PC-3 (cell line): ENCODE measurements around the gene MPST. TPM values are rescaled to one million over a fixed set of nuclear protein-coding genes. Genes with fewer than 3 reads are reported as not detected.

Experiments
- ATAC-seq: fragments of 200-7000 bp; cut with Tn5 transposase; 2 replicates; pipeline ENCODE4 v1.9.1; 2020; ENCODE audit warnings: mild to moderate bottlenecking, moderate library complexity
- BruUV-seq: library from RNA; stranded (reverse); fragments of 400-500 nt; replicated peaks from 2 replicates; lab custom pipeline; 2021; lab: Mats Ljungman, UMichigan
- CTCF ChIA-PET: fragments of 300-600 bp; sonication (Branson Sonifier 250); formaldehyde crosslinking; loops from one replicate; lab custom pipeline; 2022; ENCODE audit warnings: antibody characterized with exemption; lab: Charles Lee
- POLR2A ChIA-PET: fragments of 300-600 bp; sonication (Branson Sonifier 250); formaldehyde crosslinking; loops from one replicate; lab custom pipeline; 2022; ENCODE audit warnings: antibody characterized with exemption; ENCODE audit not compliant: unreplicated experiment; lab: Charles Lee
- DNase-seq: peaks from one replicate; pipeline ENCODE4 v3.0.0-alpha.2; 2015
- H2AFZ ChIP-seq: fragments of 300-600 bp; sonication (generic); 2 replicates; pipeline ENCODE4 v1.6.0; 2016; ENCODE audit warnings: antibody characterized with exemption, low read length
- H3F3A ChIP-seq: fragments of 300-600 bp; sonication (generic); one replicate; pipeline ENCODE4 v1.6.0; 2017; ENCODE audit warnings: antibody characterized with exemption, low read length, control low read depth, mild to moderate bottlenecking; ENCODE audit not compliant: unreplicated experiment
- H3K27ac ChIP-seq: fragments of 300-600 bp; sonication (generic); 2 replicates; pipeline ENCODE4 v1.5.1; 2016; ENCODE audit warnings: mild to moderate bottlenecking, low read length
- H3K27me3 ChIP-seq: fragments of 300-600 bp; sonication (generic); 2 replicates; pipeline ENCODE4 v1.6.1; 2016; ENCODE audit warnings: low read length, mixed read lengths
- H3K36me3 ChIP-seq: fragments of 300-600 bp; sonication (generic); 2 replicates; pipeline ENCODE4 v1.6.1; 2016; ENCODE audit warnings: low read depth, mixed run types, low read length, mixed read lengths
- H3K4me1 ChIP-seq: fragments of 300-600 bp; sonication (generic); 2 replicates; pipeline ENCODE4 v1.5.1; 2016; ENCODE audit warnings: low read length; ENCODE audit not compliant: insufficient read depth
- H3K4me2 ChIP-seq: fragments of 300-600 bp; sonication (generic); 2 replicates; pipeline ENCODE4 v1.6.0; 2016; ENCODE audit warnings: low read length
- H3K4me3 ChIP-seq: fragments of 300-600 bp; sonication (generic); 2 replicates; pipeline ENCODE4 v1.5.1; 2016; ENCODE audit warnings: mild to moderate bottlenecking, low read length, mixed read lengths
- H3K79me2 ChIP-seq: fragments of 300-600 bp; sonication (generic); 2 replicates; pipeline ENCODE4 v1.6.1; 2017; ENCODE audit warnings: low read length, mixed read lengths
- H3K9ac ChIP-seq: fragments of 300-600 bp; sonication (generic); 2 replicates; pipeline ENCODE4 v1.6.0; 2016; ENCODE audit warnings: mild to moderate bottlenecking, low read length
- H3K9me2 ChIP-seq: fragments of 300-600 bp; sonication (generic); replicated peaks from 2 replicates; pipeline ENCODE4 v1.6.1; 2016; ENCODE audit warnings: mixed run types, low read length, mixed read lengths
- H3K9me3 ChIP-seq: fragments of 300-600 bp; sonication (generic); 2 replicates; pipeline ENCODE4 v1.6.1; 2016; ENCODE audit warnings: low read length, mixed read lengths
- H4K20me1 ChIP-seq: fragments of 300-600 bp; sonication (generic); 2 replicates; pipeline ENCODE4 v1.6.1; 2016; ENCODE audit warnings: low read length, mixed read lengths
- CTCF ChIP-seq: fragments of 300-600 bp; sonication (generic); conservative IDR thresholded peaks from 2 replicates; pipeline ENCODE4 v1.5.1; 2017; ENCODE audit warnings: antibody characterized with exemption, low read depth, mild to moderate bottlenecking, low read length
- EZH2 ChIP-seq: fragments of 300-600 bp; sonication (generic); IDR thresholded peaks from one replicate; pipeline ENCODE4 v1.6.1; 2017; ENCODE audit warnings: antibody characterized with exemption, mild to moderate bottlenecking, low read length; ENCODE audit not compliant: unreplicated experiment
- EZH2phosphoT487 ChIP-seq: fragments of 300-600 bp; sonication (generic); IDR thresholded peaks from 2 replicates; pipeline ENCODE4 v1.6.1; 2018; ENCODE audit warnings: mild to moderate bottlenecking, antibody characterized with exemption, low read length, borderline replicate concordance
- intact Hi-C: fragments of 100-400 bp; cut with micrococcal nuclease; formaldehyde crosslinking; loops from 2 replicates; pipeline ENCODE4 v1.9.0; 2023
- total RNA-seq: library from RNA; depleted of rRNA; stranded (reverse); fragments of >200 nt; gene quantifications from 2 replicates; pipeline ENCODE4 v1.2.3, GENCODE V29; 2014

The MPST gene
- total RNA-seq, 1 experiment from 2014 or later = 97.0 TPM

- Histone ChIP-seq H3K9me2 (no peaks in the 10 kb centered on the region), H3K9me3 (no peaks in the 10 kb centered on the region), H3K79me2 (no peaks in the 10 kb centered on the region), H3K4me3 (no peak overlapping the region), H3K4me1 (no peaks in the 10 kb centered on the region), H4K20me1 (no peaks in the 10 kb centered on the region), H2AFZ (no peak overlapping the region), H3K27ac (no peak overlapping the region), H3K4me2 (no peak overlapping the region), H3K36me3 (no peaks in the 10 kb centered on the region), H3K27me3 (peaks cover 2% of the 10 kb centered on the region), H3K9ac (no peak overlapping the region), H3F3A (no peaks in the 10 kb centered on the region)
- TF ChIP-seq EZH2 (no peak), CTCF (peak; percentile 34; the same call in 1 of the 2 replicates)
- ATAC-seq (no peak), DNase-seq (no peak)
- POLR2A ChIA-PET = no interaction called here
- BruUV-seq = no TSS peak
- intact Hi-C loops = no loop called here
- CTCF ChIA-PET = no interaction called here
Measured at GRCh38 chr22:36998620-36999351, 20.8 kb upstream of the MPST start.

GRCh38 chr22:36999463-36999862 is 20.1 kb upstream of the MPST start:
- Histone ChIP-seq H3K27ac (no peak overlapping the region), H3K4me2 (no peak overlapping the region), H3F3A (no peaks in the 10 kb centered on the region), H3K36me3 (no peaks in the 10 kb centered on the region), H3K27me3 (no peaks in the 10 kb centered on the region), H3K4me3 (no peak overlapping the region), H2AFZ (no peak overlapping the region), H3K4me1 (no peaks in the 10 kb centered on the region), H3K79me2 (no peaks in the 10 kb centered on the region), H3K9me3 (no peaks in the 10 kb centered on the region), H4K20me1 (no peaks in the 10 kb centered on the region), H3K9me2 (no peaks in the 10 kb centered on the region), H3K9ac (no peak overlapping the region)
- POLR2A ChIA-PET = no interaction called here
- no peak for DNase-seq
- no peak for TF ChIP-seq EZH2
- no peak for TF ChIP-seq EZH2phosphoT487
- BruUV-seq = no TSS peak
- intact Hi-C loops = no loop called here
- CTCF ChIA-PET = no interaction called here
- ATAC-seq = no peak

- intact Hi-C loops = no loop called here
- BruUV-seq = no TSS peak
- Histone ChIP-seq H3K36me3 (no peaks in the 10 kb centered on the region), H3K9ac (no peak overlapping the region), H3K79me2 (no peaks in the 10 kb centered on the region), H3K9me3 (no peaks in the 10 kb centered on the region), H3K4me2 (no peak overlapping the region), H3F3A (no peaks in the 10 kb centered on the region), H2AFZ (no peak overlapping the region), H3K9me2 (no peaks in the 10 kb centered on the region), H3K4me3 (no peak overlapping the region), H3K4me1 (no peaks in the 10 kb centered on the region), H4K20me1 (no peaks in the 10 kb centered on the region), H3K27ac (no peak overlapping the region), H3K27me3 (peaks cover 4% of the 10 kb centered on the region; the same call in 1 of the 2 replicates)
- ATAC-seq (no peak), DNase-seq (no peak)
- ChIA-PET POLR2A (no interaction called here), CTCF (no interaction called here)
- TF ChIP-seq CTCF (no peak), EZH2 (no peak), EZH2phosphoT487 (no peak)
Measured at GRCh38 chr22:37000676-37001534, 18.6 kb upstream of the MPST start.
